H9 (cell line): ENCODE results near the gene APOB. TPM values are rescaled to one million over a fixed set of nuclear protein-coding genes. Genes with fewer than 3 reads are reported as not detected.

Source experiments
- DNase-seq: peaks from one replicate; pipeline ENCODE4 v3.0.0-alpha.2; 2017
- H2AFZ ChIP-seq: one replicate; pipeline ENCODE4 v1.6.1; 2013; ENCODE audit warnings: mild to moderate bottlenecking, low read length, control low read depth, moderate library complexity
- H2AK5ac ChIP-seq: 2 replicates; pipeline ENCODE4 v1.6.1; 2013; ENCODE audit warnings: low read length, control low read depth, mixed read lengths; ENCODE audit not compliant: insufficient read length
- H2BK120ac ChIP-seq: one replicate; pipeline ENCODE4 v1.6.1; 2013; ENCODE audit warnings: low read depth, mild to moderate bottlenecking, low read length, control low read depth, inconsistent platforms; ENCODE audit not compliant: poor library complexity, severe bottlenecking
- H2BK12ac ChIP-seq: 2 replicates; pipeline ENCODE4 v1.6.1; 2013; ENCODE audit warnings: low read length, control low read depth, mixed read lengths, low read depth; ENCODE audit not compliant: insufficient read length
- H2BK15ac ChIP-seq: 2 replicates; pipeline ENCODE4 v1.6.1; 2013; ENCODE audit warnings: low read depth, low read length, control low read depth
- H2BK20ac ChIP-seq: one replicate; pipeline ENCODE4 v1.6.1; 2013; ENCODE audit warnings: low read depth, mild to moderate bottlenecking, low read length, control low read depth, inconsistent platforms; ENCODE audit not compliant: poor library complexity, severe bottlenecking
- H2BK5ac ChIP-seq: 2 replicates; pipeline ENCODE4 v1.6.1; 2013; ENCODE audit warnings: low read length, control low read depth, mixed read lengths; ENCODE audit not compliant: insufficient read length
- H3K14ac ChIP-seq: 2 replicates; pipeline ENCODE4 v1.6.1; 2013; ENCODE audit warnings: low read length, control low read depth; ENCODE audit not compliant: insufficient read depth
- H3K18ac ChIP-seq: 2 replicates; pipeline ENCODE4 v1.6.1; 2013; ENCODE audit warnings: low read depth, mild to moderate bottlenecking, mixed read lengths, low read length, control low read depth; ENCODE audit not compliant: insufficient read length
- H3K23ac ChIP-seq: 2 replicates; pipeline ENCODE4 v1.6.1; 2013; ENCODE audit warnings: low read length, control low read depth, mixed read lengths, low read depth; ENCODE audit not compliant: insufficient read length
- H3K23me2 ChIP-seq: 2 replicates; pipeline ENCODE4 v1.6.1; 2013; ENCODE audit warnings: low read depth, mild to moderate bottlenecking, mixed read lengths, low read length, control low read depth; ENCODE audit not compliant: insufficient read length, poor library complexity, severe bottlenecking
- H3K27ac ChIP-seq: 2 replicates; pipeline ENCODE4 v1.5.1; 2013; ENCODE audit warnings: low read length, control low read depth, mixed read lengths, low read depth; ENCODE audit not compliant: insufficient read length
- H3K27me3 ChIP-seq: 2 replicates; pipeline ENCODE4 v1.6.1; 2013; ENCODE audit warnings: low read length, control low read depth, inconsistent platforms; ENCODE audit not compliant: insufficient read depth
- H3K4ac ChIP-seq: 2 replicates; pipeline ENCODE4 v1.6.1; 2013; ENCODE audit warnings: low read depth, mild to moderate bottlenecking, control low read depth, inconsistent platforms, low read length, moderate library complexity
- H3K4me1 ChIP-seq: 2 replicates; pipeline ENCODE4 v1.6.1; 2013; ENCODE audit warnings: low read length, control low read depth, inconsistent platforms; ENCODE audit not compliant: insufficient read depth
- H3K4me2 ChIP-seq: 2 replicates; pipeline ENCODE4 v1.6.1; 2013; ENCODE audit warnings: low read length, control low read depth, mixed read lengths; ENCODE audit not compliant: insufficient read length, insufficient read depth
- H3K56ac ChIP-seq: 2 replicates; pipeline ENCODE4 v1.6.1; 2013; ENCODE audit warnings: low read depth, mild to moderate bottlenecking, mixed read lengths, low read length, control low read depth; ENCODE audit not compliant: insufficient read length
- H3K79me1 ChIP-seq: 2 replicates; pipeline ENCODE4 v1.6.1; 2013; ENCODE audit warnings: low read depth, mild to moderate bottlenecking, moderate library complexity, low read length, control low read depth, inconsistent platforms; ENCODE audit not compliant: insufficient read depth, poor library complexity, severe bottlenecking
- H3K79me2 ChIP-seq: 2 replicates; pipeline ENCODE4 v1.6.1; 2013; ENCODE audit warnings: low read length, control low read depth, inconsistent platforms; ENCODE audit not compliant: insufficient read depth
- H3K9ac ChIP-seq: 2 replicates; pipeline ENCODE4 v1.6.1; 2013; ENCODE audit warnings: low read length, control low read depth, mixed read lengths; ENCODE audit not compliant: insufficient read length; ENCODE audit errors: extremely low read depth
- H3K9me3 ChIP-seq: one replicate; pipeline ENCODE4 v1.6.1; 2013; ENCODE audit warnings: low read depth, low read length, inconsistent platforms; ENCODE audit not compliant: control insufficient read depth
- H3T11ph ChIP-seq: one replicate; pipeline ENCODE4 v1.6.1; 2013; ENCODE audit warnings: mild to moderate bottlenecking, low read length, control low read depth, inconsistent platforms
- H4K20me1 ChIP-seq: one replicate; pipeline ENCODE4 v1.6.1; 2013; ENCODE audit not compliant: control insufficient read depth, insufficient read length, insufficient read depth
- H4K5ac ChIP-seq: 2 replicates; pipeline ENCODE4 v1.6.1; 2013; ENCODE audit warnings: low read depth, mild to moderate bottlenecking, mixed read lengths, low read length, control low read depth; ENCODE audit not compliant: insufficient read length
- H4K8ac ChIP-seq: replicated peaks from 2 replicates; pipeline ENCODE4 v1.6.1; 2013; ENCODE audit warnings: low read length, control low read depth, mixed read lengths, low read depth; ENCODE audit not compliant: insufficient read length
- H4K91ac ChIP-seq: 2 replicates; pipeline ENCODE4 v1.6.1; 2013; ENCODE audit warnings: low read depth, mild to moderate bottlenecking, moderate library complexity, mixed read lengths, low read length, control low read depth; ENCODE audit not compliant: insufficient read length
- H3K27ac Mint-ChIP-seq, 3 experiments: 2 replicates in 2 of 3; 3 replicates in 1 of 3; pipeline ENCODE4 v1.8.0; 2020 to 2021; ENCODE audit warnings: mixed read lengths in 3 of 3, mild to moderate bottlenecking in 1 of 3, moderate library complexity in 1 of 3
- H3K27me3 Mint-ChIP-seq: 2 replicates; pipeline ENCODE4 v1.8.0; 2021; ENCODE audit warnings: low read depth, mild to moderate bottlenecking, moderate library complexity, mixed read lengths
- H3K36me3 Mint-ChIP-seq, 3 experiments: 2 replicates in 2 of 3; 3 replicates in 1 of 3; pipeline ENCODE4 v1.8.0; 2020 to 2021; ENCODE audit warnings: low read depth in 3 of 3, mixed read lengths in 3 of 3; ENCODE audit not compliant: insufficient read depth in 1 of 3
- H3K4me1 Mint-ChIP-seq, 2 experiments: 2 replicates each; pipeline ENCODE4 v1.8.0; 2020; ENCODE audit warnings: mixed read lengths in 2 of 2
- H3K4me3 Mint-ChIP-seq, 2 experiments: 2 replicates in 1 of 2; 3 replicates in 1 of 2; pipeline ENCODE4 v1.8.0; 2020 to 2021; ENCODE audit warnings: mild to moderate bottlenecking in 2 of 2, mixed read lengths in 2 of 2, moderate library complexity in 1 of 2
- H3K9me3 Mint-ChIP-seq, 2 experiments: 2 replicates in 1 of 2; 3 replicates in 1 of 2; pipeline ENCODE4 v1.8.0; 2020; ENCODE audit warnings: mild to moderate bottlenecking in 2 of 2, mixed read lengths in 2 of 2, moderate library complexity in 1 of 2
- WGBS: extraction: QIAGEN DNeasy Blood & Tissue Kit; methylation state at CpG from one replicate; pipeline ENCODE4 v1.1.7; 2013; ENCODE audit warnings: missing lambda C conversion rate, low lambda C conversion rate, mixed read lengths; ENCODE audit not compliant: insufficient read length; ENCODE audit errors: extremely low coverage; 5-methylcytosine and 5-hydroxymethylcytosine counted together
- total RNA-seq: library from RNA; stranded (reverse); gene quantifications from 2 replicates; pipeline ENCODE4 v1.2.1, GENCODE V29; 2021
- TF ChIP-seq, protein P1 (sequence below): fragments of 200-600 bp; sonication (generic); conservative IDR thresholded peaks from 3 replicates; pipeline ENCODE4 v1.8.0; 2021; ENCODE audit warnings: antibody characterized with exemption, mild to moderate bottlenecking

Gene APOB
- total RNA-seq, 1 experiment from 2014 or later: 0.26 TPM

DNA sequence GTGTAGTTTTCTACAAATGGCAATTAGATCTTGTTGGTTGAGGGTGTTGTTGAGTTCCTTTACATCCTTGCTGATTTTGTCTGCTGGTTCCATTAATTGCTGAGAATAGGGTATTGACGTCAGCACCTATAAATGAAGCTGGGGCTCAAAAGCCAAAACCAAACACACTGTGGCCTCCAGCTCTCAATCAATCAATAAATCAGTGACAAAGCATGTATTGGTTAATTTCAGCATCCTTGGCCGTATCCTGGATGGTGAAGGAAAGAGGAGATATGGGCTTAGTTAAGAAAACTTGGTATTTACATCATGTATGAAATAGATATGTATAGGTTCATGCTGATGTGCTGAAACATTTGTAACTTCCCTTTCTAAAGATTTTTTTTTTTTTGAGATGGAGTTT is 13.2 kb upstream of the APOB start:
- no peak overlapping the region for H3K4ac ChIP-seq
- H3K14ac ChIP-seq: no peak overlapping the region
- no peaks in the 10 kb centered on the region for H3K79me1 ChIP-seq
- H3K4me1 ChIP-seq: no peaks in the 10 kb centered on the region; the same call in 1 of the 2 replicates
- no peaks in the 10 kb centered on the region for H3K79me2 ChIP-seq
- H3K9ac ChIP-seq: no peak overlapping the region
- no peak overlapping the region for H4K8ac ChIP-seq
- no peaks in the 10 kb centered on the region for H3K23me2 ChIP-seq
- H3K4me3 Mint-ChIP-seq: no peak overlapping the region
- no CpG with 5 or more reads among the region's 2 CpGs for WGBS
- no peaks in the 10 kb centered on the region for H3K27me3 ChIP-seq
- H3K9me3 ChIP-seq: no peaks in the 10 kb centered on the region
- no peaks in the 10 kb centered on the region for H4K20me1 ChIP-seq
- no peak overlapping the region for H3T11ph ChIP-seq
- H3K23ac ChIP-seq: no peak overlapping the region
- no peak overlapping the region for H2BK15ac ChIP-seq
- DNase-seq: no peak
- H2BK20ac ChIP-seq: no peak overlapping the region
- no peaks in the 10 kb centered on the region for H3K9me3 Mint-ChIP-seq
- no peaks in the 10 kb centered on the region; the same call in 1 of the 2 replicates for H3K27me3 Mint-ChIP-seq
- no peak overlapping the region for H2BK5ac ChIP-seq
- H2BK120ac ChIP-seq: no peak overlapping the region
- TF ChIP-seq, protein P1, sequence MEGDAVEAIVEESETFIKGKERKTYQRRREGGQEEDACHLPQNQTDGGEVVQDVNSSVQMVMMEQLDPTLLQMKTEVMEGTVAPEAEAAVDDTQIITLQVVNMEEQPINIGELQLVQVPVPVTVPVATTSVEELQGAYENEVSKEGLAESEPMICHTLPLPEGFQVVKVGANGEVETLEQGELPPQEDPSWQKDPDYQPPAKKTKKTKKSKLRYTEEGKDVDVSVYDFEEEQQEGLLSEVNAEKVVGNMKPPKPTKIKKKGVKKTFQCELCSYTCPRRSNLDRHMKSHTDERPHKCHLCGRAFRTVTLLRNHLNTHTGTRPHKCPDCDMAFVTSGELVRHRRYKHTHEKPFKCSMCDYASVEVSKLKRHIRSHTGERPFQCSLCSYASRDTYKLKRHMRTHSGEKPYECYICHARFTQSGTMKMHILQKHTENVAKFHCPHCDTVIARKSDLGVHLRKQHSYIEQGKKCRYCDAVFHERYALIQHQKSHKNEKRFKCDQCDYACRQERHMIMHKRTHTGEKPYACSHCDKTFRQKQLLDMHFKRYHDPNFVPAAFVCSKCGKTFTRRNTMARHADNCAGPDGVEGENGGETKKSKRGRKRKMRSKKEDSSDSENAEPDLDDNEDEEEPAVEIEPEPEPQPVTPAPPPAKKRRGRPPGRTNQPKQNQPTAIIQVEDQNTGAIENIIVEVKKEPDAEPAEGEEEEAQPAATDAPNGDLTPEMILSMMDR: no peak
- no peak overlapping the region for H4K91ac ChIP-seq
- no peak overlapping the region for H4K5ac ChIP-seq
- H3K56ac ChIP-seq: no peak overlapping the region
- H3K27ac Mint-ChIP-seq: no peak overlapping the region
- no peak overlapping the region for H3K4me2 ChIP-seq
- no peak overlapping the region for H3K27ac ChIP-seq
- H2AFZ ChIP-seq: no peak overlapping the region
- H3K4me1 Mint-ChIP-seq: peaks cover 22 to 27% of the 10 kb centered on the region in 2 experiments
- no peak overlapping the region for H3K18ac ChIP-seq
- H2AK5ac ChIP-seq: no peak overlapping the region
- H2BK12ac ChIP-seq: no peak overlapping the region
- H3K36me3 Mint-ChIP-seq: no peaks in the 10 kb centered on the region
